ENCODE data around the gene RGS19. TPM values are rescaled to one million over a fixed set of nuclear protein-coding genes. Genes with fewer than 3 reads are reported as not detected.

Gene RGS19
- polyA plus RNA-seq, 1 donor (not counting 4 experiments of a cell fraction or from before 2014, with no cell fraction given): 11.8 TPM

GRCh38 chr20:64121586-64121985 lies 42.3 kb upstream of the RGS19 start:
- H3K9me3 ChIP-seq (ENCODE audit: control insufficient read depth, low read depth, low read length): no peaks in the 10 kb centered on the region
- FAIRE-seq (no peak), DNase-seq (ENCODE audit: low read depth, low spot score) (no peak)
- H3K4me3 ChIP-seq (ENCODE audit: control insufficient read depth in 2 of 3, extremely low read depth in 1 of 3, insufficient read depth in 2 of 3, low read depth in 1 of 3, low read length in 3 of 3): no peak overlapping the region
- H3K4me2 ChIP-seq (ENCODE audit: control insufficient read depth, extremely low read depth, insufficient read depth, low read depth, low read length): no peak overlapping the region
- H3K9me1 ChIP-seq (ENCODE audit: control insufficient read depth, extremely low read depth, insufficient read depth, low read length): no peaks in the 10 kb centered on the region
- no peaks in the 10 kb centered on the region for H3K36me3 ChIP-seq (ENCODE audit: control insufficient read depth in 2 of 2, extremely low read depth in 1 of 2, insufficient read depth in 2 of 2, low read length in 2 of 2)
- no peaks in the 10 kb centered on the region for H3K4me1 ChIP-seq (ENCODE audit: control insufficient read depth, extremely low read depth, insufficient read depth, low read length)
- no peak overlapping the region for H3K27ac ChIP-seq (ENCODE audit: control insufficient read depth, insufficient read depth, low read length)
- no peak for TF ChIP-seq EZH2 (IDR thresholded peaks at IDR 0.05; ENCODE audit: low read length)
- no peak for TF ChIP-seq CTCF (optimal IDR thresholded peaks at IDR 0.05 in 1 of 3, IDR thresholded peaks at IDR 0.05 in 1 of 3, conservative IDR thresholded peaks at IDR 0.05 in 1 of 3; ENCODE audit: extremely low read depth in 1 of 3, insufficient read depth in 2 of 3, low read length in 3 of 3)
- H3K79me2 ChIP-seq (ENCODE audit: control insufficient read depth, insufficient read depth, low read length): no peaks in the 10 kb centered on the region
- no peaks in the 10 kb centered on the region for H4K20me1 ChIP-seq (ENCODE audit: control insufficient read depth, extremely low read depth, insufficient read depth, low read length)
- H3K9ac ChIP-seq (ENCODE audit: control insufficient read depth, extremely low read depth, insufficient read depth, low read length): no peak overlapping the region
- H3K27me3 ChIP-seq (ENCODE audit: control insufficient read depth, extremely low read depth, insufficient read depth, low read length): peaks cover 11% of the 10 kb centered on the region
- H2AFZ ChIP-seq (ENCODE audit: control insufficient read depth, low read length): no peak overlapping the region
- dilution Hi-C loops (cut with MboI; ENCODE audit: extremely low pct_ligation_motif_present, low sequenced_read_pairs): no loop called here

DNA sequence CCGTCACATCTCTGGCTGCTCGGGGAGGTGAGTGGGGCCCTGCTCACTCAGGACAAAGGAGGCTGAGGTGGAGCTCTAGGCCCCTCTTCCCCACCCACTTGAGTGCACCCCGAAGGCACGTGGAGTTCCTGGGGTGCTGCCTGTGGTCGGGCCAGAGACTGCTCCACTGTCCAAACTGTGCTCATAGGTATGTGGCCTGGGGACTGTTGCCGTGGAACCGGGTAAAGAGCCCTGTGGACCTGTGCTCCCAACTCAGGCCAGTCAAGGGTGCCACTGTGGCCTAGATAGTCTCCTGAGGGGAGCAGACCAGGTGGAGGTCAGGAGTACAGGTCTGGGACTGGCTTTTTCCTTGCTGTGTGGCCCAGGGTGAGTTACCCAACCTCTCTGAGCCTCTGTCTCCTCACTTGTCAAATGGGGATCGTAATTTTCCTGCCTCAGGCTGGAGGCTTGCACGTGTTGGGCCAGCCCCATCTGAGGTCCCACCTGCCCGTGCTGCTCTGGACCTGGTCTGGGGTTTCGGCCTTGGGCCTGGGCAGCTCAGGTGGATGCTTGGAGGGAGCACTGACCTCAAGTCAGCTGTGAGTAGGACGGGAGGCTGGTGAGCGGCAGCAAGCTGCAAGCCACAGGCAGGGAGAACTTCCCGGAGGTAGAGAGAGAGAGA lies 40.5 kb upstream of the RGS19 start:
- Histone ChIP-seq H4K20me1 (ENCODE audit: control insufficient read depth, extremely low read depth, insufficient read depth, low read length) (no peaks in the 10 kb centered on the region), H2AFZ (ENCODE audit: control insufficient read depth, low read length) (no peak overlapping the region), H3K27ac (ENCODE audit: control insufficient read depth, insufficient read depth, low read length) (no peak overlapping the region), H3K79me2 (ENCODE audit: control insufficient read depth, insufficient read depth, low read length) (no peaks in the 10 kb centered on the region), H3K9me1 (ENCODE audit: control insufficient read depth, extremely low read depth, insufficient read depth, low read length) (no peaks in the 10 kb centered on the region), H3K9ac (ENCODE audit: control insufficient read depth, extremely low read depth, insufficient read depth, low read length) (no peak overlapping the region), H3K4me3 (ENCODE audit: control insufficient read depth in 2 of 3, extremely low read depth in 1 of 3, insufficient read depth in 2 of 3, low read depth in 1 of 3, low read length in 3 of 3) (no peak overlapping the region), H3K4me2 (ENCODE audit: control insufficient read depth, extremely low read depth, insufficient read depth, low read depth, low read length) (no peak overlapping the region), H3K27me3 (ENCODE audit: control insufficient read depth, extremely low read depth, insufficient read depth, low read length) (peaks cover 15% of the 10 kb centered on the region), H3K9me3 (ENCODE audit: control insufficient read depth, low read depth, low read length) (no peaks in the 10 kb centered on the region), H3K4me1 (ENCODE audit: control insufficient read depth, extremely low read depth, insufficient read depth, low read length) (no peaks in the 10 kb centered on the region), H3K36me3 (ENCODE audit: control insufficient read depth in 2 of 2, extremely low read depth in 1 of 2, insufficient read depth in 2 of 2, low read length in 2 of 2) (no peaks in the 10 kb centered on the region)
- TF ChIP-seq CTCF (optimal IDR thresholded peaks at IDR 0.05 in 1 of 3, IDR thresholded peaks at IDR 0.05 in 1 of 3, conservative IDR thresholded peaks at IDR 0.05 in 1 of 3; ENCODE audit: extremely low read depth in 1 of 3, insufficient read depth in 2 of 3, low read length in 3 of 3): no peak
- TF ChIP-seq EZH2 (IDR thresholded peaks at IDR 0.05; ENCODE audit: low read length): no peak
- dilution Hi-C loops (cut with MboI; ENCODE audit: extremely low pct_ligation_motif_present, low sequenced_read_pairs): no loop called here
- FAIRE-seq (no peak), DNase-seq (ENCODE audit: low read depth, low spot score) (no peak)
